Loucy (cell line): ENCODE measurements around the gene SIK3.

Experiments
- H2AFZ ChIP-seq: fragments of 200-600 bp; sonication (generic); 2 replicates; pipeline ENCODE4 v1.6.0; 2016; ENCODE audit warnings: antibody characterized with exemption, mild to moderate bottlenecking, low read length, moderate library complexity
- H3F3A ChIP-seq: fragments of 200-600 bp; 2 replicates; pipeline ENCODE4 v1.6.0; 2016; ENCODE audit warnings: antibody characterized with exemption, low read depth, mild to moderate bottlenecking
- H3K27me3 ChIP-seq: fragments of 200-600 bp; sonication (generic); 2 replicates; pipeline ENCODE4 v1.6.1; 2014; ENCODE audit warnings: low read length, mild to moderate bottlenecking; ENCODE audit not compliant: insufficient read depth, poor library complexity, severe bottlenecking
- H3K36me3 ChIP-seq: fragments of 200-600 bp; sonication (generic); 2 replicates; pipeline ENCODE4 v1.6.1; 2016; ENCODE audit warnings: low read length; ENCODE audit not compliant: insufficient read depth
- H3K4me1 ChIP-seq: fragments of 200-600 bp; sonication (generic); 2 replicates; pipeline ENCODE4 v1.5.1; 2014; ENCODE audit warnings: low read length, mild to moderate bottlenecking; ENCODE audit not compliant: insufficient read depth, poor library complexity, severe bottlenecking
- H3K4me2 ChIP-seq: fragments of 200-600 bp; sonication (generic); 2 replicates; pipeline ENCODE4 v1.6.0; 2014; ENCODE audit warnings: antibody characterized with exemption, low read length, low read depth, mild to moderate bottlenecking; ENCODE audit not compliant: poor library complexity, severe bottlenecking
- H3K4me3 ChIP-seq: fragments of 200-600 bp; sonication (generic); 2 replicates; pipeline ENCODE4 v1.5.1; 2014; ENCODE audit warnings: low read length, mild to moderate bottlenecking, mixed read lengths; ENCODE audit not compliant: poor library complexity, severe bottlenecking
- H3K79me2 ChIP-seq: fragments of 200-600 bp; sonication (generic); 2 replicates; pipeline ENCODE4 v1.6.1; 2014; ENCODE audit warnings: low read length; ENCODE audit not compliant: insufficient read depth
- H3K9ac ChIP-seq: fragments of 200-600 bp; sonication (generic); 2 replicates; pipeline ENCODE4 v1.6.0; 2014; ENCODE audit warnings: mild to moderate bottlenecking, low read depth, low read length, moderate library complexity; ENCODE audit not compliant: poor library complexity, severe bottlenecking
- H3K9me2 ChIP-seq: fragments of 200-600 bp; sonication (generic); replicated peaks from 2 replicates; pipeline ENCODE4 v1.6.1; 2016; ENCODE audit warnings: low read depth, low read length, mixed read lengths
- H3K9me3 ChIP-seq: fragments of 200-600 bp; sonication (generic); 2 replicates; pipeline ENCODE4 v1.6.1; 2014; ENCODE audit warnings: mild to moderate bottlenecking, antibody characterized with exemption, low read length, low read depth; ENCODE audit not compliant: insufficient read depth
- H4K20me1 ChIP-seq: fragments of 200-600 bp; sonication (generic); 2 replicates; pipeline ENCODE4 v1.6.0; 2014; ENCODE audit warnings: antibody characterized with exemption, low read length, mild to moderate bottlenecking; ENCODE audit not compliant: insufficient read depth, poor library complexity, severe bottlenecking
- CTCF ChIP-seq: fragments of 200-600 bp; sonication (generic); conservative IDR thresholded peaks from 2 replicates; pipeline ENCODE4 v1.5.1; 2014; ENCODE audit warnings: mild to moderate bottlenecking, antibody characterized with exemption, low read length
- EZH2phosphoT487 ChIP-seq: fragments of 200-600 bp; IDR thresholded peaks from 2 replicates; pipeline ENCODE4 v1.6.1; 2018; ENCODE audit warnings: antibody characterized with exemption, mild to moderate bottlenecking, moderate library complexity, borderline replicate concordance

SIK3 gene

DNA sequence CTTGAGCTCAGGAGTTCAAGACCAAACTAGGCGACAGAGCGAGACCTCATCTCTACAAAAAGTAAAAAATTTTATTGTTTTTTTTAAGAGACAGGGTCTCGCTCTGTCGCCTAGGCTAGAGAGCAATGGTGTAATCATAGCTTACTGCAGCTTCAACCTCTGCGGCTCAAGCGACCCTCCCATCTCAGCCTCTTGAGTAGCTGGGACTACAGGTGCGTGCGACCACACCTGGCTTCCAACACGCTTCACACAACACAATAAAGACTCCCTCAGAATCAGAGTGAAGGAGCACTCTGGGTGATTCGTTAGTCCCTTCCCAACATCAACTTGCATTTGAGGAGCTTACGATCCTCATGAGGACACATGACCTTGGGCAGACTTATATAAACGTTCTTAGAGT lies 181.3 kb downstream of the SIK3 start:
- no peaks in the 10 kb centered on the region for H3K27me3 ChIP-seq
- no peak overlapping the region for H3K4me3 ChIP-seq
- H3F3A ChIP-seq: no peaks in the 10 kb centered on the region
- H3K4me2 ChIP-seq: no peak overlapping the region
- H3K9me2 ChIP-seq: no peaks in the 10 kb centered on the region
- no peaks in the 10 kb centered on the region for H4K20me1 ChIP-seq
- H2AFZ ChIP-seq: no peak overlapping the region
- no peaks in the 10 kb centered on the region for H3K4me1 ChIP-seq
- TF ChIP-seq EZH2phosphoT487: no peak
- no peak for TF ChIP-seq CTCF
- no peaks in the 10 kb centered on the region for H3K79me2 ChIP-seq
- H3K36me3 ChIP-seq: peaks cover 5% of the 10 kb centered on the region; the same call in 1 of the 2 replicates
- no peaks in the 10 kb centered on the region for H3K9me3 ChIP-seq
- no peak overlapping the region for H3K9ac ChIP-seq

DNA sequence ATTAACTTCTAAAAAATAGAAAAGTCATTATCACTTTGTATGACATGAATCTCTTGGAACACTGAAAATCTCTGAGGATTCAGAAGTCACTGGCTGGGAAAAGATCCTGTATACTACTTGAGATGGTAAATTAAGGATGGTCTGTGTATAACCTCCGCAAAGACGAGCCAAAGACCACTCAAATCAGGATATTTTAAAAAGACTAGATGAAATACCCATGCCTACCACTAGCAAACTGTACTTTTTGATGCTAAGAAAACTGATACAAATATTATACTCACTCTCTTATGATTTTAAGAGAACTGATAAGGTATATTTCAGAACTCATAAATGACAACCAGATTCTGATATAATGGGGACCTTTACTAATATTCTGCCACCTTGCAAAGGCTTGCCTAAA lies 182.2 kb downstream of the SIK3 start:
- Histone ChIP-seq H3K9ac (no peak overlapping the region), H3K36me3 (peaks cover 4% of the 10 kb centered on the region; the same call in 1 of the 2 replicates), H2AFZ (no peak overlapping the region), H3K4me1 (no peaks in the 10 kb centered on the region), H3K27me3 (no peaks in the 10 kb centered on the region), H4K20me1 (no peaks in the 10 kb centered on the region), H3K9me3 (no peaks in the 10 kb centered on the region), H3K9me2 (no peaks in the 10 kb centered on the region), H3F3A (no peaks in the 10 kb centered on the region), H3K4me3 (no peak overlapping the region), H3K79me2 (no peaks in the 10 kb centered on the region), H3K4me2 (no peak overlapping the region)
- no peak for TF ChIP-seq CTCF
- no peak for TF ChIP-seq EZH2phosphoT487

DNA sequence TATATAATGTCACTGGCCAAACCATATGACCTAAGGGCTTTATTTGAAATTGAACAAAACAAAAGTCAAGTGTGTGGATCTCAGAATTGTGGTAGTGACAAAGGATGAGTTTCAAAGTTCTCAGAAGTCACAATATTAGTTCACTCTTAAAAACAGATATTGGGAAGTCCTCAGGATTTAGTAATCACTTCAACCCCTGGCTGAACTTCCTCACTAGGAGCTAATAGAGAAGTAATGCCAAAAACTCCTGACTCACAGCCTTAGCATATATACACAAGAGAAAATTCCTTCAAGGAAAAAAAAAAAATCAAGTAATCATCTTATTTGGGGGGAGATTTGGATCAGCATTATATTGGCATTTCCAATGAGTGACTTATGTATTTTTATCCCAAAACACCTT lies 185.2 kb downstream of the SIK3 start:
- no peaks in the 10 kb centered on the region for H3K27me3 ChIP-seq
- TF ChIP-seq EZH2phosphoT487: no peak
- no peak for TF ChIP-seq CTCF
- no peaks in the 10 kb centered on the region for H4K20me1 ChIP-seq
- H3K4me3 ChIP-seq: no peak overlapping the region
- no peak overlapping the region for H2AFZ ChIP-seq
- H3K79me2 ChIP-seq: no peaks in the 10 kb centered on the region; the same call in 1 of the 2 replicates
- H3F3A ChIP-seq: no peaks in the 10 kb centered on the region
- H3K9ac ChIP-seq: no peak overlapping the region
- H3K36me3 ChIP-seq: no peaks in the 10 kb centered on the region
- H3K4me2 ChIP-seq: no peak overlapping the region
- H3K9me2 ChIP-seq: no peaks in the 10 kb centered on the region
- no peaks in the 10 kb centered on the region for H3K4me1 ChIP-seq
- H3K9me3 ChIP-seq: no peaks in the 10 kb centered on the region
